HG02642 (cell line): ENCODE measurements around the gene EFR3B.

Experiments
- ATAC-seq: cut with Tn5 transposase; IDR thresholded peaks from one replicate; pipeline ENCODE4 v1.9.1; 2021; ENCODE audit warnings: mild to moderate bottlenecking; ENCODE audit not compliant: unreplicated experiment, poor library complexity

The EFR3B gene

DNA sequence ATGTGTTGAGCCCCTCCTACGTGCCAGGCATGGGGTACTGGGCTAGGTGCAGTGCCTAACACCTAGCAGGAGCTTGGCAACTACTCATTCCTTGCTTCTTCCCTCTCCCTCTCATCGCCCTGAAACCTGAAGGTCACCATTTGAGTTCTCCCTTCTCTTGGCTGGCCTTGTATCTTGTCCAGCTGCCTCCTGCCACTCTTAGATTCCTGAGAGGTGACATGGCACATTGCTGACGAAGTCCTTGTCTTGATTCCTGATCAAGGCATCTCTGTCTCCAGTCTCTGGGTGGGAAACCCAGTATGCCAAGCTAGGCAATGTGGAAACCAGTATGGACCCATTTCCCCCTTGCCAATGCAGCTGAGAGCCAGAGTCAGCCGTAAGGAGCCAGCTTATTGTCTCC lies 9.0 kb upstream of the EFR3B start:
- ATAC-seq, result no peak

GRCh38 chr2:25034081-25034480 lies 7.8 kb upstream of the EFR3B start:
- ATAC-seq, result no peak

- ATAC-seq, result no peak
These were observed 6.2 kb upstream of the EFR3B start for GRCh38 chr2:25035537-25036220.

GRCh38 chr2:25036221-25036559 lies 5.7 kb upstream of the EFR3B start:
- no peak for ATAC-seq

DNA sequence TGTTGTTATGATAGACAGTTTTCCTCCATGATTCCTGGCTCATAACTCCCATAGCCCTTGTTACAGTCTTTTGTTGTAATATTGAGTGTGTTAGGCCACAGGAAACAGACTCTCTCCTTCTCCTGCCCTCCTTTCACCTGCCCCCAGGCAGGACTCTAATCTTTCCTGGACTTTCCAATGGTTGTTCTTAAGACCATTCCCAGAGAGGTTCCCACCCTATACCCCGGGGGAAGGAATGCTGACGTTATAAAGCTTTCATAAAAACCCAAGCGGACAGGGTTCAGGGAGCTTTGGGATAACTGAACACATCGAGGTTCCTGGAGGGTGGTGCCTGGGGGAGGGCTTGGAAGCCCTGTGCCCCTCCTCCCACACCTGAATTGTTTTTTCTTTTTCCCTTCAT lies 2.8 kb upstream of the EFR3B start:
- no peak for ATAC-seq

GRCh38 chr2:25041307-25041927 lies 459 bp upstream of the EFR3B start:
- peak; percentile 3 for ATAC-seq

- ATAC-seq, result peak; percentile 20
These were observed 705 bp downstream of the EFR3B start for GRCh38 chr2:25042321-25043240.

- ATAC-seq, result no peak
These were observed 1.5 kb downstream of the EFR3B start for GRCh38 chr2:25043241-25043867.

DNA sequence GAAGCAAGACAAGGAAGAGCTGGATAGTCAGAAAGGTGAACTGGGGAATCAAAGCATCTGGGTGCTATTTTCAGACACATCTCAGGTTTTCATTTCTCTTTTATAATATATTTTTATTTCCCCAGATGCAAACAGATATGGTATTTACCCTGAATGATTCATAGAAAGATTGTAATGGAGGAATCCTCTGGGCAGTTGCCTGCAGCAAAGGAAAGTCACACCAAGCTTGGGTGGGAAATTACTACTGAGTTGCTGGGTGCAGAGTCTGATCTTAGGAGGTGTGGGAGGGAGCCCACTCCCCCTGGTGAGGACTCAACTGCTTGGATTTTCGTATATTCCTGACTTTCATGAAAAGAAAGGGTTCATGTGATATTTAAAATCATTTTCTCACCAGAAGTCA lies 2.1 kb downstream of the EFR3B start:
- ATAC-seq, result no peak

- ATAC-seq, result no peak
These were observed 3.1 kb downstream of the EFR3B start for GRCh38 chr2:25044990-25045389.

- ATAC-seq, result no peak
These were observed 7.5 kb downstream of the EFR3B start for GRCh38 chr2:25049422-25049821.

DNA sequence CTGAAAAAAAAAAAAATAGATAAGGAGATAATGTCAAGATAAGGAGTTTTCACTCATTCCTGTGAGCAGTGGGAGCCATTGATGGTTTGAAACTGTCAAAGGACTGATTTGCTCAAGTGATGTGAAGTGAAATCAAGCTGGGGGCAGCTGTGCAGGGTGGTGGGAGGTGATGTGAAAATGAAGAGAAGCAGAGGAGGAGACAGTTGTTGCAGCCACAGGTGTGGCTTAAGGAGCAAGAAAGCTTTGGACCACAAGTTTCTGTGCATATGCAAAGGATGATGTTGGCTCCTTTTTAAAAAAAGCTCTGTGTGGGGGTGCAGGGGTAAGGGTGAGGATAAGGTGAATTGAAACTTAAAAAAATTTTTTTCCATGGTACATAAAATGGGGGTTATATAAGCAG lies 8.3 kb downstream of the EFR3B start:
- no peak for ATAC-seq

GRCh38 chr2:25053041-25053440 lies 11.2 kb downstream of the EFR3B start:
- no peak for ATAC-seq

DNA sequence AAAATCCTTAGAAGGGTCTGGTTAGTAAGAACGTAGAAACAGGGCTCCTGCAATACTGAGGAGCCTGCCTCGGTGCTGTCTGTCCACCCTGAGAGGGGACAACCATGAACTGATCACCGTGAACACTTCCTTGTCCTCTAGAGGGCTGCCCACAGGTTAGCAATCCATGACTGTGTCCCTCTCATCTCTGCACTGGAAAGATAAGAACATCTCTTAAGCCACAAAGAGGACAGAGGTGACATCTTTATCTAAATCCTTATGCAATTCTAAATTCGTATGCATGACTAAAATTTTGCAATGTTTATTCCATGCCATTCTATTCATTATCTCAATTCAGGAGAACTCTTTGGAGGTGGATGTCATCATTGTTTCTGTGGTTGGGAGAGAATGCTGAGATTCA lies 12.8 kb downstream of the EFR3B start:
- ATAC-seq, result no peak

DNA sequence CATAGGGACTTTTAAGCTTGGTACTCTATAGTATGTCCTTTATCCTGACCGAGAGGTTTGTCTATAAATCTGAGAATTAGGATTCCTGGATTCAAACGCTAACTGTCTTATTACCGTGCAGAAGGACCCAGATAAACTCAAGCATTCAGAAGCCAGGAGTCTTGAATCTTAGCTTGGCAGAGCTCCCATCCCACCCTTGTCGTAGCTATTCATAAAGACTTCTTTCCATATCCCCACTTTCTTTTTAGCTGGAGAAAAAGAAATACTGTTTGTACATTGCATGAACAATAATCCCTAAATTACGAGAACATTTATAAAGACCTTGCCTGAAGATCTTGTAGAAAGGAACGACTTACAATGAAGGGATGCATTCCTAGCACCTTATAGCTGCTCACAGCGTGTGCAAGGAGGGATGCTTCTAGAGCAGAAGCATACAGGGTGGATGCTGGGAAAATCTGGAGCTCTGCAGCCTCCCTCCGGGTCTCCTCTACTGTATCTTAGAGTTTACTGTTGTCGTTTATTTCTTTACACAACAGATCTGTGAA lies 13.6 kb downstream of the EFR3B start:
- no peak for ATAC-seq

DNA sequence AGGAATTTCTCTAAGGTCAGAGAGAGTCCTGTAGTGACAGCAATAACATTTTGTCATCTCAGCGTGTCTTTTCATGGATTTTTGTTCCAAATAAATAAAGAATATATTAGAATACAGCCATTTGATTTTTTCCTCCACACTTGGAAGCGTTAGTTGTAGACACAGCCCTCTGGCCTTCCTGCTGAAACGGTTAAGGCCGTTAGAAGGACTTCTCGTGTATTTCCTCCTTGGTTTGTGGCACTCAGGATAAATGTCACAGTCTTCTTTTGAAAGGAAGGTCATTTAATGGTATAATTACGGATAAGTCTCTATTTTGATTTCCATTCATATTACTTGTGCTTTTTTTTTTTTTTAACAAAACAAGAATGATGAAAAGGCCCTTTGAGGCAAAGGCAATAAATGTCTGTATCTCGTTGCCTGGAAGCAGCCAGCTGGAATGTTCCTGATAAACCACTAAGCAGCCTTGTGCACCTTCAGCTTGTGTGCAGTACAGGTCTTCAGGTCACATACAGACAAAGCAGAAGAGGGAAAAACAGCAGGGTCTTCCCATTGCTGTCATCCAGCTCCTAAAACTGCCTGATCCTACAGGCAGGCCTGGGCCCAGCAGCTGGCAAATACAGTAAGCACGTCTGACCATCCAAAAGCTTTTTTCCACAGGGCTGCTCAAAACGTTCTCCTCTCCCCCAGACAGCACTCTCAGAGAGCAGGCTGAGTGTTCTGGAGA lies 14.4 kb downstream of the EFR3B start:
- no peak for ATAC-seq

- ATAC-seq, result no peak
These were observed 20.6 kb downstream of the EFR3B start for GRCh38 chr2:25062511-25062917.

GRCh38 chr2:25063876-25064660 lies 22.2 kb downstream of the EFR3B start:
- ATAC-seq, result no peak

DNA sequence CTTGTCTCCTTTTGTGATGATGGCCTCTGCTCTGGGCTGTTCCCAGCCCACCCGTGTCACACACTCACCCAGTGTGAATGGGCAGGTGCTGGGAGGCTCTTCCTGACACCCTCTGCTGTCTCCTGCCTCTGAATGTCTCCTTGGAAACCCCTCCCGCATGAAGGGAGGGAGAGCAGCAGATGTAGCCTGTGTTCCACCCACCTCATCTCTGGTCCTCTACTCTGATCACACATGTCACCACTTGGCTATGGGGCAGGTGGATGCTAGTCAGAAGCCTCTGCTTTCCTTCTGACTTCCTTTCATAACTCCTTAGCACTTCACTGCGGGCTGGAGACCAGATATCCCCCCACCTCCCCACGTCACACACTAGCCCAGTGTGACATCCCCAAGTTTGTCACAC lies 23.9 kb downstream of the EFR3B start:
- ATAC-seq, result no peak
